GM10266 (cell line): Measurements from ENCODE around the gene DENND5A.

ENCODE experiments used
- DNase-seq: peaks from one replicate; pipeline ENCODE4 v3.0.0; 2012; ENCODE audit errors: extremely low spot score
- TF ChIP-seq, protein P1 (sequence below): IDR thresholded peaks from 2 replicates; pipeline ENCODE4 v1.5.1; 2012; ENCODE audit warnings: mild to moderate bottlenecking, low read depth; ENCODE audit not compliant: control insufficient read depth, insufficient read depth; ENCODE audit errors: missing control alignments

The DENND5A gene

DNA sequence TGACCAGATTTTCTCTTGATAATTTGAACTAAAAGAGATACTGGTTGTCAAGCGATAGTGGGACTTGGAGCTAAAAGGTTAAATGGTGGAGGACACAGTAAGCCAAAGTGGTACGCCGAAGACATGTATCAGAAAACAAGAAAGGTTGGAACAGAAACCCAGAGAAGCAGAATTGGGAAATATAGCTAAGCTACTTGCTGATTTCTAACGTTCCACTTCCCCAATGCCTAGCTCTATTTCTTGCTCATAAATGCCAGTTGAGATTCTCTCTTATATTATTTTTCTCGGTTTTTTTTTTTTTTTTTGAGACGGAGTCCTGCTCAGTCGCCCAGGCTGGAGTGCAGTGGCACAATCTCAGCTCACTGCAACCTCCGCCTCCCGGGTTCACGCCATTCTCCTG, 36.6 kb upstream of the DENND5A start:
- DNase-seq: no peak
- TF ChIP-seq, protein P1, sequence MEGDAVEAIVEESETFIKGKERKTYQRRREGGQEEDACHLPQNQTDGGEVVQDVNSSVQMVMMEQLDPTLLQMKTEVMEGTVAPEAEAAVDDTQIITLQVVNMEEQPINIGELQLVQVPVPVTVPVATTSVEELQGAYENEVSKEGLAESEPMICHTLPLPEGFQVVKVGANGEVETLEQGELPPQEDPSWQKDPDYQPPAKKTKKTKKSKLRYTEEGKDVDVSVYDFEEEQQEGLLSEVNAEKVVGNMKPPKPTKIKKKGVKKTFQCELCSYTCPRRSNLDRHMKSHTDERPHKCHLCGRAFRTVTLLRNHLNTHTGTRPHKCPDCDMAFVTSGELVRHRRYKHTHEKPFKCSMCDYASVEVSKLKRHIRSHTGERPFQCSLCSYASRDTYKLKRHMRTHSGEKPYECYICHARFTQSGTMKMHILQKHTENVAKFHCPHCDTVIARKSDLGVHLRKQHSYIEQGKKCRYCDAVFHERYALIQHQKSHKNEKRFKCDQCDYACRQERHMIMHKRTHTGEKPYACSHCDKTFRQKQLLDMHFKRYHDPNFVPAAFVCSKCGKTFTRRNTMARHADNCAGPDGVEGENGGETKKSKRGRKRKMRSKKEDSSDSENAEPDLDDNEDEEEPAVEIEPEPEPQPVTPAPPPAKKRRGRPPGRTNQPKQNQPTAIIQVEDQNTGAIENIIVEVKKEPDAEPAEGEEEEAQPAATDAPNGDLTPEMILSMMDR: no peak

- DNase-seq: no peak
- TF ChIP-seq, protein P1: no peak
Measured at GRCh38 chr11:9293646-9294045, 28.5 kb upstream of the DENND5A start.

DNA sequence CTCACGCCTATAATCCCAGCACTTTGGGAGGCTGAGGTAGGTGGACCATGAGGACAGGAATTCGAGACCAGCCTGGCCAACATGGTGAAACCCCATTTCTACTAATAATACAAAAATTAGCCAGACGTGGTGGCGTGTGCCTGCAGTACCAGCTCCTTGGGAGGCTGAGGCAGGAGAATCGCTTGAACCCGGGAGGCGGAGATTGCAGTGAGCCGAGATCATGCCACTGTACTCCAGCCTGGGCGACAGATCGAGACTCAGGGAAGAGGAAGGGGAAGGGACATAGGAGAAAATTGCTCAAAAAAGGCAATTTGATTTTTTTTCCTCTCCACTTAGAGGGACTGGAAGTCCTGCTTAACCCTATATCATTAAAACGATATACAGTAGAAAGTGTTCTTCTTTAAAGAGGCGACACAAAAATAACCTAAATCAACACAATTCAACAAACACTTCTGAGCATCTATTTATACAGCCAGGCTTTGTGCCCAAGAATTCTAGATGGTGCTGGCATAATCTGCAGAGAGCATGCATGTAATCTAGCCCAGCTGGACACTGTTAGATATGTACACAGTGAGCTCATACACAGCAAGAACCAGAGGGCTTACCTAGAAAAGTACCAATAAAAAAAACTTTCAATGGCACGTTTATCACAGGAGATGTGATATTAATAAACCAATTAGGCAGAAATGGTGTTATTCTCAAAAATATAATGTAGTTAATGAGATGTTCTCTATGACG, 20.9 kb upstream of the DENND5A start:
- no peak for DNase-seq

DNA sequence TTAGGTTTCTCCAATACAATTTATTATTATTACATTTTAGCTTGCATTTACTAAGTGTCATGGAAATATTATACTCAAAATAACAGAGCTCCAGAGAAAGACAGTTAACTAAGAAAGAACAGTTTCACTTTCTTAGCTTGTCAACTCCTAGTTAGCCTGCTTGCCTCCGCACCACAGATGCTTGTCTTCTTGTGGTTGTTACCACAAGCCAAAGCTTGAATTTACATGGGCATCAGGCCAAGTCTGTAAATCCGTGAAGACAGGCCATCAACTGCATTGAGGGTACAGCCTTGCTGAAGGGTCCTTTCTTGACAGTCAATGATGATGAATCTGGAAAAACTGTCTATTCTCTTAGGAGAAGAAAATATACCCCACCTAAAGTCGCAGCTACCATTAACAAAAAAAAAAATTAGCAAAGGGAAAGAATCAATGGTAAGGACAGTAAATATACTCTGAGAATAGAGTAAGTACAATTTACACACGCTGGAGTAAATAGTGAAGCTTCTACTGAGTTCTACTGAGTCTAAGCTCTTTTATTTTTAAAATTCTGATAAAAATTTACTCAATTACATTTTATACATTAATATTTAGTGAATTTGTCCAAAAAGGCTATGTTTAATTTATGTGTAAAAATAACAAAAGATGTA, 15.6 kb upstream of the DENND5A start:
- TF ChIP-seq, protein P1: no peak
- DNase-seq: no peak

More for the DNA sequence above, 20.9 kb upstream of the DENND5A start:
- TF ChIP-seq, protein P1: no peak

DNA sequence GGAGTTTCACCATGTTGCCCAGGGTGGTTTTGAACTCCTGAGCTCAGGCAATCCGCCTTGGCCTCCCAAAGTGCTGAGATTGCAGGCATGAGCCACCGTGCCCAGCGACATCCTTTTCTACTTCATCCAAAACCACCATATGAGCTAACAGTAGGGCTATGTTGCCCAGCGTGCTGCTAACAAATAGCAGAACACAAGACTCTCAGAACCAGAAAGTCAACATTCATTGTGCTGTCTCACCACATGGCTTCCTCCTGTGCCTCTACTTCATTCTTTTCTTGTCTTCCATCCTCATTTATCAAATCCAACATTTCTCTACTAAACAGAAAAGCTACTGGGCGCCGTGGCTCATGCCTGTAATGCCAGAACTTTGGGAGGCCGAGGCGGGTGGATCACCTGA, 12.0 kb upstream of the DENND5A start:
- TF ChIP-seq, protein P1: no peak
- no peak for DNase-seq

GRCh38 chr11:9276571-9276970, 11.4 kb upstream of the DENND5A start:
- TF ChIP-seq, protein P1: no peak
- no peak for DNase-seq

- DNase-seq: no peak
- TF ChIP-seq, protein P1: no peak
Measured at GRCh38 chr11:9274499-9275258, 9.5 kb upstream of the DENND5A start.
